DMS153 (cell line): ENCODE results near the gene USP7.
"Not testable (repeated sequence)": the region's sequence is repeated elsewhere in the genome, so short reads cannot be mapped to it uniquely, and the experiment has no call there.

Source experiments
- DNase-seq: peaks from one replicate; lab custom pipeline; 2025; lab: John Stamatoyannopoulos, UW

Gene USP7

DNA sequence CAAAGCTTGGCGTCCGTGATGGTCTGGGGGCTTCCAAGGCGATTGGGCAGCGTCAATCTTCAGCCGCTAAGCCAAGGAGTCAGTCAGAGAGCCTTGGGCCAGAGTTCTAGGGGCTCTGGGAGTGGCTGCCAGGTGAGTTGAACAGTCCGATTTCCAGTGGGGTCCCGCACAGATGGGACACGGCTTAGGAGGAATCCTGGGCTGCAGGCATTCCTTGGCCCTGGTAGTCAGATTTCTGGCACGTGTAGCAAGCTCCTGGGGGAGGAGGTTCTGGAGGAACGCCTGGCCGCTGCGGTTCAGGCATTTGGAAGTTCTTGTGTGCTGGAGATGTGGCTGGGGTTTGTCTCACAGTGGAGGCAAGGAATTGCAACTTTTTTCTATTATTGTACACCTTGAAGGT, 120.4 kb downstream of the USP7 start:
- not testable (repeated sequence) for DNase-seq
